ENCODE results near the gene TMEM9.

TMEM9 gene

DNA sequence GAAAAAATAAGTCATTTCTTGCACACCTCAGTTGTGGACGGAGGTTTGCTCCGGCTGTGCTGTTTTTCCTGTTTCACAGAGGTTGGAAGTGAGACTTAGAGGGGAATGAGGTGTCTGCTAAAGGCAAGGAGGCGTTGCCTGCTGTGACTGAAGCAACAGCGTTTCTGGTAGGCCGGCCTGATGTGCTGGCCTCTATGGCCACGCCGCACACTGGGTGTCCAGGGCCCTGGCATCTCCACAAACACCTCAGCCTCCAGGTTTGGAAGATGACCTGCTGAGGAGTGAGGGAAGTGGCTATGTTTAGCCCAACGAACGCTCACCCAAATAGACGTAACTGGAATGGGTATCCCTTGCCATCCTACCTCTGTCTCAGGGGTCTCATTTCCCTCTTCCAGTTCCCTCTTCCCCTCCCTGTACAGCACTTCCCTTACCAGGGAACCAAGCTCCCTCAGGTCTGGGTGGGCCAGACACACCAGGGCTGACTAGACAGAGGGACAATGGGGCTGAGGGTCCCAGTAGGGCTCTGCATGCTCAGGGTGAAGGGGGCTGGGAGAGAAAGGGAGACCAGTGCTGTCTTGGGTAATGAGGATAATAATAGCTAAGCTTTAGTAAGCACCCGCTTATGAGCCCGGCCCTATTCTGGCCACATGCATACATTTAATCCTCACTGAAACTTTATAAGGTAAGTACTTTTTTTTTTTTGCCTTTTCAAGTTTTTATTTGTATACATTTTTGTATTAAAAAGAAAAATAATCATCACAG lies 53.9 kb downstream of the TMEM9 start:
- no peak for DNase-seq

DNA sequence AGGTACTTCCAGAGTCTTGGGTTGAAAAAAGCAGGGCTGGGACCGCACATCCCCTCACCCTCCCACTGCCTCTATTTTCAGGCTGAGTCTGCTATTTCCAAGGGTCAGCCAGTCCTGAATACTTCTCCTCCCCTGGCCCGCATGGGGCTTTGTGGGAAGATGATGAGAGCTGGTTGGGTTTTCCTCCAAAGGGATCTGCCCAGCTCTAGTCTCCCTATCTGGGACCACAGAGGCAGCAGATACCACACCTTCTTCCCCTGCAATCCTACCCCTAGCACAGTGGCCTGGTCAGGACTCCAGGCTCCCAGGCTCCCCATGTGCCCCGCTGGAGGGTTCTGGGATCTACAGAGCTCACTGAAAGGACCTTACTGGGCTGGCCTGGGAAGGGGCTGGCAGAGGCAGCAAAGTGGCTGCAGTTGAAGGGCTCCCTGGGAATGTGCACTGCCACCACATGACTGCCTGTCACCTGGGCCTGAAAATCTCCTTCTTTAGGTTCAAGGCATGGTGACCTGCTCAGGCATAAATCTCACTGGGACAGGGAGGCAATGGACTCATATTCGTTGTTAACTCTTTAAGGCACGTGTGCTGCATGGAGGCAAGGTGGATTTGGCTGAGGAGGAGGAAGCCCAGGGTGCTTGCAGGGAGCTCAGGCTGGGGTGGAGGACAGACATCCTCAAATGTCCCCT lies 55.1 kb downstream of the TMEM9 start:
- no peak for DNase-seq

DNA sequence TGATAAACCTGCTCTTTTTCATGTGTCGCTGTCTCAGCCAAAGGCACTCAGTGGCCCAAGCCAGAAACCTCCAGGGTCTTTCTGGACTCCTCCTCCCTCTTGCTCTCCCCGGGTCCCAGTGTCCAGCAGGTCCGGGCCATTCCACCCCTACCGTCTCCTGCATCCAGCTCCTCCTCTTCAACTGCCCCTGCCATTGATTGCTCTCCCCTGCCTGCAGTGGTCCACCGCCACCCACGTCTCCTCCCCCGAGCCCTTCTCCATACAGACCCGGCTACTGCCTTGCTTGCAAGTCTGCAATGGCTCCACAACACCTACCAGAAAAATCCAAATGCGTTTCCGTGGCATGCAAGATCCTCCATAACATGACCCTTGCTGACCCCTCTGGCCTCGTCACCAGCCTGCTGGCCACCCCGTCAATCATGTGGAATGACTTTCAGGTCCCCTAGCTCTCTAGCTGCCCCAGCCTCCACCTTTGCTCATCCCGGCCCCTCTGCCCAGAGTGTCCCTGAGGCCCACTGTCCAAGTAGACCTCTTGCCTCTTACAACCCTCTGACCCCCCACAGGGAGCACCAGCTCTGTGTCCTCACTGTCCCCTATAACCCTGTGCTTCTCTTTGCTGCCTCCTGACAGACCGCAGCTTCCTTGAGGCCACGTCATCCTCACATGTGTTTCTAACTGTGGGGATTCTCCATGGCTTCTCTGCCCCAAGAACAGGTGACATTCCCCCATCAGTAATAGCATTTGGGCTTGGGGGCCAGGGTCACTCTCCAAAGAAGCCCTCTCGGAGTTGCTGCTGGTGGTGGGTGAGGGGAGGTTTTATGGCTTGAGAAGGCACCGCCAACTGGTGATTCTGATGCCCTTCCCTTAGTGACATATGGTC lies 57.1 kb downstream of the TMEM9 start:
- DNase-seq, result no peak

DNA sequence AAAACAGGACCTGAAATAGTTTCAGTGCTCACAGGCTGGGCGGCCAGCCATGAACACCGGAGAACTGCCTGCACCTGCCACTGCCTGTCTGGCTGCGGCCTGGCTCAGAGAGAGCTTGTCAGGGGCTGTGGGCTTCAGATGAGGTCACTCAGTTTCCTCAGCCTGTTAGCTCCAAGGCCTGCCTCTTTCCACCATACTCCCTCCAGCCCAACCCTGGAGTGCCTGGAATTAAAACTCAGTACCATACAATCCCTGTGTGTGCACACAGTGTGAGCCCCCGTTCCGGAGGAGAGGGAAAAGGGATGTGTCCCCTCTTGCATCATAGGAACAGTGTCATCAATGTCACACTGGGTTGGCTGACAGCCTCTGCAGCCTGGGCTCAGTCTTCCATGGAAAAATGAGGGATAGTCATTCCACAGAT lies 58.2 kb downstream of the TMEM9 start:
- DNase-seq, result no peak

DNA sequence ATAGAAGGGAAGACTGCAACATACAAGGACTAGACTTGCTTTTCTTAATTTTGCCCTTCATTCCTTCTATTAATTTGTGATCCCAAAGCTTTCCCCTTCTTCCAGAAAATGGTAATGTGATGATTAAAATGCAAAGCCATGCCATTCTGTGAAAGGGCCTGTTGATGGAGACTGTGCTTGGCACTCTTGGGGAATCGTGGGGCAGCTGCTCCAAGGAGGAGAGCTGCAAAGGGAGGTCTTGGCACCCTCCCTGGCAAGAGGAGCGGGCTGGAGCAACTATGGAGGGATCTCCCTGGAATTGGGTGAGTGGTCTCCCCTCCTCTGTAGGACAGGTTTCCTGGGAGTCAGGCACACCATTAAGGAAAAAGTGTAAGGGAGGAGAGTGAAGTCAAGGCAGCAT lies 58.7 kb downstream of the TMEM9 start:
- no peak for DNase-seq

DNA sequence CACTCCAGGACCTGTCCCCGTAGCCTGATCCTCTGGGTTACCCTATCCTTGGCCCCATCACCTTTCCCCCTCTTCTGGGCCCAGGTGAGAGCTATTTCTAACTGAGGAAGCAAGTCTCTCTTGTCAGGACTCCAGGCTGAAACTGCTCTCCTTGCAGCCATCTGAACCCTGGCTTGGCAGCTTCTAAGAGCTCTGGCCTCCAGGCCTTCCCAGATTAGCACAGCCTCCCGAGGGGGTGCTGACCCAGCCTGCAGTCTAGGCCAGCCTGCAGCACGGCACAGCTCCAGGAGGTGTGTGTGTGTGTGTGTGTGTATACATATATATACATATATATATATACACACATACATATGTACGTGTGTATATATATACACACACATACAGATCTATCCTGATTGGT lies 59.4 kb downstream of the TMEM9 start:
- no peak for DNase-seq

DNA sequence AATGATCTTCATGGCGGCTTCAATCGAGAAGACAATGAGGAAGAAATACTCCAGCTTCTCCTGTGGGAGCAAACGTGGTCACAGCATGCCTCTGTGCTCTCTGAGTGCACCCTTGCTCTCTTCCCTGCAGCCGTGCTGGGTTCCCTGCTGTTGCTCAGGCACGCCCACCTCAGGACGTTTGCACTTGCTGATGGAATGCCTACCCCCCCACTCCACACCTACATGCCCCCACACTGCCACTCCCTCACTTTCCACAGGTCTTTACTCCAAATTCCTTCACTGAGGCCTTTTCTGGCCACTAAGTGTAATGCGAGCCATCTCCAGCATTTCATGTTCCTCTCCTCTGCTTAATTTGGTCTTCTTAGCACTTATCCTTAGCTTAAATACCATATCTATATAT lies 60.3 kb downstream of the TMEM9 start:
- no peak for DNase-seq

DNA sequence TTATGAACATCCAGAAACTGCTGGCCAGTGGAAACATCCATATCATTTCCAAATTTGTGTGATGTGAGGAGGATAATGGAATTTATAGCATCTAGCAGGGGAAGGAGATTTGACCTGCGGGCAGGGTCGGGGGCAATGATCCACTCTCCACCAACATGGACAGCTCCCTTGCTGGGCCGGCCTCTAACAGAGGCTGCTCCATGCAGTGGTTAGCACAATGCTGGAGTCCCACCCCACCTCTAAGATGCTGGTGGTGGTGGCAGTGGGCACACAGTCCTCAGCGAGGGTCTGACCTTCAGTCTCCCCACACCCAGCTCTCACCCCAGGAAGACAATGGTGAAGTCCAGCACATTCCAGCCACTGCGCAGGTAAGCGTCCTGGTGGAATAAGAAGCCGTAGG lies 60.7 kb downstream of the TMEM9 start:
- no peak for DNase-seq

DNA sequence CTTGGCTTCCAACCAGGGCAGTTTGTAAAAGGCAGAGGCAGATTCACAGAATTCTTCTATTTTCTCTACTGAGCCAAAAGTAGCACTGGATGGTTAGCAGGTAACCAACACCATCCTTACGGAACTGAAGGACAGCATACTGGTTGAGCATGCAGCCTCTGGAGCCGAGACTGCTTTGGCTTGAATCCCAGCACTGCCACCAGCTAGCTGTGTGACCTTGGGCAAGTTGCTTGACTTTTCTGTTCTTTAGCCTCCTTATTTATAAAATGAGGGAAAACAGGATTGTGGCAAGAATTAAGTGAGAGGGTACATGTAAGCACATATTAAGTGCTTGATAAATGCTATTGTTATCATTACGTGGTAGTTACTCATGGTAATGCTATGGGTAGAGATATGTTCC lies 61.5 kb downstream of the TMEM9 start:
- no peak for DNase-seq

DNA sequence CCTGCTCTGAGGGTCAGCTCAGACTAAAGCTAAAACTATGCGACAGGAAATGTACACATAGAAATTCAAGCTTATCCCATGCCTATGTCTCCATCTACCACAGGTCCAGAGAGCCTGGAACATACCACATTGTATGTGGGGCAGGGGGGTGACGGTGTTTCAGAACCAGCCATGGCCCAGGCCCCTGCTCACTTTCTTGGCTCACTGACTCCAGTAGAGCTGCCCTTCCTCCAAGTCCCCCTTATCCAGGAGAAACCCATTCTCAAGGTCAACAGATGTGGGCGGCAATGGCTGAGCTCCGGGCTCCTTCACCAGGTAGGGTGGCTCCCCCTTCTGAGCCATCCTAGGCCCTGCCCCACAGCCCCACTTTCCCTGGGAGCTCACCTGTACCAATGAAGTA lies 63.0 kb downstream of the TMEM9 start:
- DNase-seq, result no peak

DNA sequence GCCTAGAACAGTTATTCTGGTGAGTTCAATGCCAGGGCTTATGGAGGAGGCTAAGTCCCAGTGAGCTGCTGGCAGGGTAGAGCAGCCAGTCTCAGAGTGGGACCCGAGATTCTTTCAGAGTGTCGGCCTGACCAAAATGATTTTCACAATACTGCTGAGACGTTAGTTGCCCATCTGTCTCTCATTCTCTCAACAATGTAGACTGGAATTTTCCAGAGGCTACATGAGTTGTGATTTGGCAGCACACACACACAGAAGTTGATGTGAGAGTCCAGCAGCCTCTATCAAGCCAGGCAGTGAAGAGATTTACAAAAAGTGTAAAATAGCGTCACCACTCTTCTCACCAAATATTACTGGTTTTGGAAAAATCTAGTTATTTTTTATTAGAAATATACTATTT lies 63.7 kb downstream of the TMEM9 start:
- no peak for DNase-seq

DNA sequence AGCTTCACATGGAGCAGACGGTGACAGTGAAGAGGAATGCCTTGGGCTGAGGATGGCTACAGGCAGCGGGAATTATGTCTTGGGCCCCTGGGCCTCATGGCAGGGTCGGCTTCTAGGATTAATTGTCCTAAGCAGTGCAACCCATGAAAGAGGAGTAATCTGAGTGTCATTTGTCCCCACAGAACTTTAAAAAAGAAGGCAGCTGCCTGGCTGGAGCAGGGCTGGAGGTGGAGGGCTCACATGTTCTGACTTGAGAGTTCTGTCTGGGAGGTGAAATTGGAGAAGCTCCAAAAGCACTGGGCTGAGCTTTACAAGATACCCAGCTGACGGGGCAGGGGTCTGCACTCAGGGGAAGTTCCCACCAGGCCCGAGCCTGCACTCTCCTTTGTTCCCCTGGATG lies 64.7 kb downstream of the TMEM9 start:
- DNase-seq, result no peak

DNA sequence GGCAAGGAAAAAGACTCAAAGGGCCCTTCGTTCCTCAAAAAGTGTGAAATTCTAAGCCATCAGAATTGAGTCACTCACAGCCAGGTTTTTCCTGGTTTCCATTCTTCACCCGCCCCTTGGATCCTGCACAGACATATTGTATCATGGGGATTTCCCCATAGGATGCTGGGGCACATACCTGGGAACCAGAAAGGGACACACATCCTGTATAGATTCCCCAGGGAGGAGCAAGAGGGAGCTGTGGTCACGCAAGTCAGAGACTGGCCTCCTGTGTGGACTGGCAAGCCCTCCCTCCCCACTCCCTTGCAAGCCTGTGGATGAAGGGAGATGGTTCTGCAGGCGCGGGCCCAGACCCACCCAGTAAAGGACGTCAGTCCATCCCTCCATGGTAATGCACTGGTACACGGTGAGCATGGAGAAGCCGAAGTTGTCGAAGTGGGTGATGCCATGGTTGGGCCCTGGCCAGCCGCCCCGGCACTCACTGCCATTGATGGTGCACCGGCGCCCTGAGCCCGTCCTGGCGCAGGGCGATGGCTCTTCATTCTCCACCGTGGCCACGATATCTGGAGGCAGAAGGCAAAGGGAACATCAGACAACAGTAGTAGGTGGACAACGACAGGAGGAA lies 65.3 kb downstream of the TMEM9 start:
- no peak for DNase-seq

DNA sequence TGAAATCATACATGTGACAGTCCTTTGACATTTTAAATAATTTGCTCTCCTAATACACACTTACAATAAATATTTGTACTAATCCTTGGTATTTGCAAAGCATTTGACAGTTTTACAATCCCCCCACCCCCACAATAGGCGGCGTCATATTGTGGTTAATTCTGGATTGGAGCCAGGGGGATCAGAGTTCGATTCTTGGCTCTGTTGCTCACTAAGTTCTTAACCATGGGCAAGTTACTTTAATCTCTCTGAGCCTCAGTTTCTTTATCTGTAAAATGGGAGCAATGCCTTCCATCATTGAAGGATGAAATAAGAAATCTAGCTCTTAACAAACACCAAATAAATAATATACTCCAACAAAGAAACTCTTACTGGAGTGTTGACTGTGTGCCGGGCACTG lies 65.9 kb downstream of the TMEM9 start:
- DNase-seq, result no peak

DNA sequence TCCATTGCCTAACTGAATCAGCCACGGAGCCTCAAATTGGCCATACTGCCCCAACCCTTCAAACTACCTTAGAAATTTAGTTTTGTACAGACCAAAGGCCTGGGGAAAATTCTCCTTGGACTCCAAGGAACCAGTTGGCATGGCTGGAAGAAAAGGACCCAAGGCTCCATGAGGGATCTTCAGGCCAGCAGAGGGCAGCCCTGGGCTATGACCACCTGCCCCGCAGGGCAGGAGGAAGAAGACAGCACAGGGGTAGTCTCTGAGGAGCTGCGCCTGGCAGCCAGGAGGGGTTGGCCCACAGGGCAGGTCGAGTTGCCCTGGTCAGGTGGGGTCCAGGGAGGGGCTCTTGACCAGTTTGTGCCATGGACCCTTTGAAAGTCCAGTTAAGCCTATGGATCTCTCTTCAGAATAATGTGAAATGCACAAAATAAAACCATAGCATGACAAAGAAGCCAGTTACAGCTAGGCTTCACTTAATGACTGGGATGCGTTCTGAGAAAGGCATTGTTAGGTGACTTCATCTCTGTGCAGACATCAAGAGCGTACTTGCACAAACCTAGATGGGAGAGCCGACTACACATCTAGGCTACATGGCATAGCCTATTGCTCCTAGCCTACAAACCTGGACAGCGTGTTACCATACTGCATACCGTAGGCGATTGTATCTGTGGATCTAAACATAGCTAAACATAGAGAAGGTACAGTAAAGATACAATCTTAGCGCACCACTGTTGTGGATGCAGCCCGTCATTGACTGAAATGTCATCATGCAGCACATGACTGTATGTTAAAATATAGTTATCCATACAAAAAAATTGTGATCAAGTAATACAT lies 68.2 kb downstream of the TMEM9 start:
- DNase-seq, result no peak

Data from NCI-H510A (cell line).